Measurements from ENCODE around the gene STARD5. TPM values are rescaled to one million over a fixed set of nuclear protein-coding genes. Genes with fewer than 3 reads are reported as not detected.

The STARD5 gene
- total RNA-seq, 6 experiments from 2014 or later, result 16.4 to 49.9 (median 19.7) TPM

DNA sequence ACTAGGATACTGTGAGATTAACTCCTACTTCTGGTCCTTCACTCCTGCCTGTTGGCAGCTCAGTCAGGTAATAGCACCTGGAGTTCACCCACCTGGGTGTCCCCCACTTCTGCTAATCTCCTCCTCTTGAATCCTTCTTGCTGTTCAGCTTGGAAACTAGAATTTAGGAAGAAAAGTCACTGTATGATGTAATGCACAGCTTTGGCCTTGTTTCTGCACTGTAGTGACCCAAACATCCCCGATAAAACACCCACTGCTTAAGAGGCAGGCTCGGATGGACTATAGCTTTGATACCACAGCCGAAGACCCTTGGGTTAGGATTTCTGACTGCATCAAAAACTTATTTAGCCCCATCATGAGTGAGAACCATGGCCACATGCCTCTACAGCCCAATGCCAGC lies 24.8 kb downstream of the STARD5 start:
- Histone ChIP-seq H3K27me3 (no peaks in the 10 kb centered on the region), H3K9me3 (no peaks in the 10 kb centered on the region), H3K4me3 (peak overlapping the region in 2 of 3 donors; percentile 0 to 43), H3K4me1 (peaks cover 0 to 31% (median 5%) of the 10 kb centered on the region in 4 donors), H3K36me3 (peaks cover 0 to 7% (median 0%) of the 10 kb centered on the region in 4 donors), H3K27ac (peak overlapping the region in 2 of 3 donors; percentile 16 to 64)
- intact Hi-C loops (cut with DNase I), result no loop called here
- DNase-seq, result no peak
- no peak for TF ChIP-seq CTCF (IDR thresholded peaks at IDR 0.05)
- TF ChIP-seq POLR2A (IDR thresholded peaks at IDR 0.05), result no peak
- ATAC-seq, result no peak
- 53% methylated on average over 3 of the region's 3 CpGs for WGBS (ENCODE audit: insufficient coverage, low coverage, low lambda C conversion rate, missing lambda C conversion rate)

DNA sequence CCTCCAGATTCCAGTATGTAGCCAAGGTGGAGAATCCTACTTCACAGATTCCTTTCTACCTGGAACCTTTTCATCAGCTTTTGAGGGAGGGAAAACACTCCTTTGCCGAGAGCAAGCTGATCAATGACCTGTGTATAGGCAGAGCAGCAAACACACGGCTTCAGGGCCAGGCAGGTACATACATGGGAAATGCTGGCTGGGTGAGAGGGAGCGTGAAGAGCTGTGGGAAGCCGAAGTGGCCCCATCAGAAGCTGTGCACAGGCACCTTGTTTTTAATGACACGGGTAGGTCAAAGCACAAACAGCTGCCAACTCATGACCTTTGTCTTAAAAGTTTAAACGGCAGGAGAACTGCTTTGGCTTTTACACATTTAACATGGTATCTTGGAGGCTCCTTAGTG lies 25.3 kb downstream of the STARD5 start:
- no peak for TF ChIP-seq POLR2A (IDR thresholded peaks at IDR 0.05)
- TF ChIP-seq CTCF (IDR thresholded peaks at IDR 0.05), result no peak
- ATAC-seq (no peak), DNase-seq (no peak)
- Histone ChIP-seq H3K4me3 (peak overlapping the region in 2 of 3 donors; percentile 12 to 43), H3K9me3 (no peaks in the 10 kb centered on the region), H3K27me3 (no peaks in the 10 kb centered on the region), H3K36me3 (peaks cover 0 to 7% (median 0%) of the 10 kb centered on the region in 4 donors), H3K27ac (peak overlapping the region in 2 of 3 donors; percentile 64 to 75), H3K4me1 (peaks cover 0 to 32% (median 5%) of the 10 kb centered on the region in 4 donors)
- intact Hi-C loops (cut with DNase I), result no loop called here
- WGBS (ENCODE audit: insufficient coverage, low coverage, low lambda C conversion rate, missing lambda C conversion rate), result 27% methylated on average over 6 of the region's 6 CpGs

- WGBS (ENCODE audit: insufficient coverage, low coverage, low lambda C conversion rate, missing lambda C conversion rate), result 66% methylated on average over 4 of the region's 4 CpGs
- TF ChIP-seq POLR2A (IDR thresholded peaks at IDR 0.05), result no peak
- no peak for TF ChIP-seq CTCF (IDR thresholded peaks at IDR 0.05)
- peak overlapping the region; percentile 55 to 75 (median 64) for H3K27ac ChIP-seq
- intact Hi-C loops (cut with DNase I), result no loop called here
- ATAC-seq, result peak in 1 of 4 donors; percentile 12
- H3K36me3 ChIP-seq, result peaks cover 0 to 7% (median 0%) of the 10 kb centered on the region in 4 donors
- H3K4me1 ChIP-seq, result peaks cover 0 to 32% (median 5%) of the 10 kb centered on the region in 4 donors
- H3K27me3 ChIP-seq, result no peaks in the 10 kb centered on the region
- peak in 1 of 3 donors; percentile 40 for DNase-seq
- H3K9me3 ChIP-seq, result no peaks in the 10 kb centered on the region
- peak overlapping the region; percentile 25 to 43 (median 35) for H3K4me3 ChIP-seq
These were observed 26.1 kb downstream of the STARD5 start for GRCh38 chr15:81297603-81298575.

DNA sequence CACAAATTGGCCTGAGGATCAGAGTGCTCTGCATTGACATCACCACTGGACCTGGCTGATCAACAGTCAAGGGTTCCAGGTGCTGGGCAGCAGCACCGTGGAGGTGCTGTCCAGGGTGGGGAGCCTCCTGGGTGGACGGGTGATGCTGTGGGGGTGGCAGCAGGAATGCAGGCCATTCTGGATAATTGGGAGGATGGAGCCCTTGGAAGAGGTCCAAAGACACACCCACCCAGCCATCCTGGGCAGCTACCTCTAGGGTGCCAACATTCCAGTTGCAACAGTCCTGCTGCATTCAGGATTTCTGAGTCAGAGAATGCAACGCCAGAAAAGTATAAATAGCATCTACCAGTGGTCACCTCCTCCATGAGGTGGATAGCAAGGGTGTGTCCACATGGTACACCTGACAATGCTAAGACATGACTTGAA lies 26.8 kb downstream of the STARD5 start:
- no peak for DNase-seq
- TF ChIP-seq POLR2A (IDR thresholded peaks at IDR 0.05), result no peak
- TF ChIP-seq CTCF (IDR thresholded peaks at IDR 0.05), result no peak
- Histone ChIP-seq H3K36me3 (peaks cover 0 to 2% (median 0%) of the 10 kb centered on the region in 4 donors), H3K27me3 (no peaks in the 10 kb centered on the region), H3K4me3 (peak overlapping the region; percentile 25 to 43 (median 35)), H3K4me1 (peaks cover 0 to 25% (median 5%) of the 10 kb centered on the region in 4 donors), H3K9me3 (no peaks in the 10 kb centered on the region), H3K27ac (peak overlapping the region; percentile 55 to 75 (median 64))
- WGBS (ENCODE audit: insufficient coverage, low coverage, low lambda C conversion rate, missing lambda C conversion rate), result 13% methylated on average over 1 of the region's 3 CpGs
- ATAC-seq, result peak in 1 of 4 donors; percentile 1
- intact Hi-C loops (cut with DNase I), result no loop called here
